Transverse colon (tissue), 4 donors: ENCODE results near the gene F2RL3.

Experiments
- CTCF ChIP-seq, 5 experiments: fragments of 200-600 bp in 3 of 5; fragments of 450-650 bp in 2 of 5; sonication (generic) in 3 of 5; IDR thresholded peaks; 1 replicate in 2 of 5; 2 replicates in 3 of 5; pipeline ENCODE4 v1.5.1; 2016 to 2017; ENCODE audit warnings: antibody characterized with exemption in 5 of 5, inconsistent platforms in 3 of 5, mild to moderate bottlenecking in 2 of 5, moderate library complexity in 1 of 5
- EP300 ChIP-seq: sonication (generic); formaldehyde crosslinking; IDR thresholded peaks from one replicate; pipeline ENCODE4 v1.6.1; 2017; ENCODE audit warnings: antibody characterized with exemption, low read depth
- POLR2A ChIP-seq: fragments of 450-650 bp; IDR thresholded peaks from one replicate; pipeline ENCODE4 v1.6.1; 2016; ENCODE audit warnings: antibody characterized with exemption, mild to moderate bottlenecking, moderate library complexity
- POLR2AphosphoS5 ChIP-seq, 3 donors: sonication (generic); formaldehyde crosslinking; IDR thresholded peaks; one replicate each; pipeline ENCODE4 v1.6.1; 2016; ENCODE audit warnings: antibody characterized with exemption in 3 of 3

GRCh38 chr19:16904599-16904998, 15.8 kb downstream of the F2RL3 start:
- TF ChIP-seq POLR2A (no peak), CTCF (IDR thresholded peaks at IDR 0.05) (no peak), POLR2AphosphoS5 (IDR thresholded peaks at IDR 0.05) (no peak), EP300 (no peak)
